GM18505 (cell line): ENCODE results near the gene RAD51B.
"Not testable (repeated sequence)": the region's sequence is repeated elsewhere in the genome, so short reads cannot be mapped to it uniquely, and the experiment has no call there.

Source experiments
- ATAC-seq: cut with Tn5 transposase; IDR thresholded peaks from one replicate; pipeline ENCODE4 v1.9.1; 2021; ENCODE audit not compliant: unreplicated experiment
- POLR2A ChIP-seq: IDR thresholded peaks from 4 replicates; pipeline ENCODE4 v1.6.1; 2011; ENCODE audit warnings: borderline replicate concordance; ENCODE audit not compliant: insufficient read depth, insufficient read length; ENCODE audit errors: extremely low read depth

The RAD51B gene

GRCh38 chr14:67951529-67952135 is 132.1 kb downstream of the RAD51B start:
- ATAC-seq = no peak

DNA sequence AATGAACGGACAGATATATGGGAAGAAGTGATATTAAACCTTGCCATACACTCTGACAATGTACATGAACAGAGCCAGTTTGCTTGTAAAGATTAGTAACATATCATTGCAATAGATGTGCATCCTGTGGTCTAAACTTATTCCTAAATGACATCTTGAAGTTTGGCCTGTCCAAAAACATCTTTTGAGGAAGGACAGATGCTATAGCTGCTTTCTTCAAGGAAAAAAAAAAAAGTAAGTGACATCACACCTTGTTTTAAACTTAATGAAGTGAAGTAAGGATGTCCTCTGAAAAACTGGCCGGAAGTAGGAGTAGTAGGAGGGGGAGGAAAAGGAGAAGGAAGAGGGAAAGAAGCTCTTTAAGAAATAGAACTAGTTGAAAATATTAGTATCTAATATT is 132.8 kb downstream of the RAD51B start:
- TF ChIP-seq POLR2A = no peak

More at GRCh38 chr14:67951529-67952135, 132.1 kb downstream of the RAD51B start:
- TF ChIP-seq POLR2A = no peak

DNA sequence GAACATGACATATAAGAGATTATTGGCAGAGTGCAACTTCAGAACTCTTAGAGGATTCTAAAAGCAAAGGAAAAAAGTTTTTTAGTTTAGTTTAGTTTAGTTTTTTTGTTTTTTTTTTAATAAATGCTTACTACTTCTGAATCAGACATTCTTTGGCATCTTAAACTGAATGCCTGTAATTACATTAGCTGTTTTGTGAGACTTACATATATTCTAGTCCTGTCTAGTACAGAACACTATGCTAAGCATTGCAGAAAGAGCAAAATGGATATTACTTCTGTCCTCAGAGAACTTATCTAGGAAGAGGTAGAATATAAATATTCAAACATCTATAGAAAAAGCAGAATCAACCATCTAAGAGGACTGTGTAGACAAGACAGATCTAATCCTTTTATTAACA is 133.2 kb downstream of the RAD51B start:
- ATAC-seq = no peak
- TF ChIP-seq POLR2A = no peak

More for the DNA sequence above, 132.8 kb downstream of the RAD51B start:
- ATAC-seq = no peak

- no peak for TF ChIP-seq POLR2A
- no peak for ATAC-seq
Observed at GRCh38 chr14:67955261-67955660, 135.7 kb downstream of the RAD51B start.

DNA sequence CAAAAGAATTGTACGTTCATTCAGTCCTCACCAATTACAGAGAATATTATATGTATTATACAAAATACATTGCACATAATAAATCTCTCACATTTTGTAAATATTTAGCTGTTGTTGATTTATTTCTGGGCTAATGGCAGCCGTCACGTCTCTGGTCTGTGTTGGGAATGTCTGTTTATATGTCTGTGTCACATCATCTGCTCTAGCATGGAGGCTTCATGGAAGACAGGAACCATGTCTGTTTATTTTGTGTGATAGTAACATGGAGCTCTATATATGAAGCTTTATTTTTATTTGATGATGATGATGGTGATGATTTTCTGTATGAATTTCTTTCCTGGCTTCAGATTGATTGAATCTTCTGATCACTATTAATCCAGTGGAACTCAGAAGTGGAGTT is 138.4 kb downstream of the RAD51B start:
- ATAC-seq = no peak

DNA sequence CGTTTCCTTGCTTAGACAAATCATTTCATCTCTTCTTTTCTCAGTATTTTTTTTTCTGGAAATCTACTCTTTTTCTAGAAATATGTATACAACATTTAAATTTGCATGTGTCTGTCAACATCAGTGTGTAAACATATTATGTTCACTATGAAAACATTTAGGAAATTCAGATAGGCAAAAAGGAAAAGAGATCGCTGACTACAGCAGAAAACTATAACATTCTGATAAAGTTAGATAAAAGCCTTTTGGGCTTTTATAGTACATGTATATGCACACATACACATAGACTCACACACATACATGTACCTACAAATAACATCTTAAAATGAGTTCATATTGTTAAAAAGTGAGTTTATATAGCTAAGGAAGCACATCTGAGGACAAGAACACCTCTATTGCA is 142.1 kb downstream of the RAD51B start:
- no peak for ATAC-seq
- no peak for TF ChIP-seq POLR2A

More for the DNA sequence above, 138.4 kb downstream of the RAD51B start:
- no peak for TF ChIP-seq POLR2A

GRCh38 chr14:67962215-67962644 is 142.7 kb downstream of the RAD51B start:
- TF ChIP-seq POLR2A = no peak
- peak; percentile 61 for ATAC-seq

- TF ChIP-seq POLR2A = no peak
- no peak for ATAC-seq
Observed at GRCh38 chr14:67963545-67963944, 144.0 kb downstream of the RAD51B start.

DNA sequence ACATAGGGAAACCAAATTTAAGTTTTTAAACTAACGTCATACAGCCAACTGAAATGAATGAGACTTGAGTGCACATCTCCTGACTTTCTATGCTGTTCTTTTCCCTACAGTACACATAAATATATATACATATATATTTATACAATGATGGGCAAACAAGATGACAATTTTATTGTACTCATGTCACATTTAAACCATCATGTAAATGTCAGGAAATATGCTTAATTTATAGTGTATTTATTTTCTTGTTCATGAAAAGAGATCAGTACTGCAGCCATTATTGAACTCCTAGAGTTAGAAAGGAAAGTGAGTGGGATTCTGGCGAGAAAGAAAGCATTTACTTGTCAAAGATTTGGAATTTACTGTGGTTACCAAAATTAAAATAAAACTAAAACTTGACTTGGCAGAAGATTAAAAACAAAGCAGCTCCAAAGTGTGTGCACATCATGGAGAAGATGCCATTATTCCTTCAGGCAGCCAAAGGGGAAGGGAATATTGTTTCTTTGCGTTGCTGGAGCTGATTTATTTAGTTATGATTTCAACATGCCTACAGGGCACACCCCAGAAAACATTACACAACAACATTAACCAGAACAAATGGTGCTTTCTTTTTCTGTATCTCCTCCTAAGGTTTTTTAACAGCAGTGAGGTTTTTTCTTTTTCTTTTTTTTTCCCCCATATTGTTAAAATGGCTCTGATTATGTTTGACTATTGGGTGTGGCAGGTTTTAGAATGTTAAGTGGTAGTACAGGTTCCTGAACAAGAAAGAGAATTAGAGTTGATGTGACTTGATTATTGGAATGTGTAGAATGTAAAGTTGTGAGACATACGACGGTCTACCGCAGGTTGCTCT is 144.6 kb downstream of the RAD51B start:
- TF ChIP-seq POLR2A = no peak

GRCh38 chr14:67965696-67966095 is 146.1 kb downstream of the RAD51B start:
- no peak for TF ChIP-seq POLR2A
- no peak for ATAC-seq

More for the DNA sequence above, 144.6 kb downstream of the RAD51B start:
- no peak for ATAC-seq

DNA sequence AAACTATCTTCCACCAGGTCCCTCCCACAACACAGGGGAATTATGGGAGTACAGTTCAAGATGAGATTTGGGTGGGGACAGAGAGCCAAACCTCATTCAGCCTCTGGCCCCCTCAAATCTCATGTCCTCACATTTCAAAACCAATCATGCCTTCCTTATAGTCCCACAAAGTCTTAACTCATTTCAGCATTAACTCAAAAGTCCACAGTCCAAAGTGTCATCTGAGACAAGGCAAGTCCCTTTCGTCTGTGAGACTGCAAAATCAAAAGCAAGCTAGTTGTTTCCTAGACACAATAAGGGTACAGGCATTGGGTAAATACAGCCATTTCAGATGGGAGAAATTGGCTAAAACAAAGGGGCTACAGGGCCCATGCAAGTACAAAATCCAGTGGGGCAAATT is 147.6 kb downstream of the RAD51B start:
- TF ChIP-seq POLR2A = no peak
- no peak for ATAC-seq

GRCh38 chr14:67967970-67968369 is 148.4 kb downstream of the RAD51B start:
- ATAC-seq = not testable (repeated sequence)

DNA sequence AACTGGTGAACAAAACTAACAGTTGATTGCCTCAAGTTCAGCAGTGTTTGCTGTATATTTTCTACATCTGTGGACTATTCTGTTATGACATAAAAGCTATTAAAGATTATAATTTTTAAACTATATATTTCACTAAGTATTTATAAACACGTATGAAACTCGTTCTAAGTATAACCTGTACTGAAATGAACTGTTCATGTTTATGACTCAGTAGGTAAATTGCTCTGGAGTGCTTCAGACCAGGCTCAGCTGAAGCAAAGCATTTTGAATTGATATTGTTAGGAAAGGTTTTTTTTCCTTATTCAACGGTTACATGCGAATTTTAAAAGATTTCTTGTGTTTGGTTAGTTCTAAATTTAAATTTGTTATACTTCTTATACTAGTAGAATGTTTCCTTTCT is 151.3 kb downstream of the RAD51B start:
- no peak for TF ChIP-seq POLR2A
- no peak for ATAC-seq
